ENCODE measurements around the gene CCDC192. TPM values are rescaled to one million over a fixed set of nuclear protein-coding genes. Genes with fewer than 3 reads are reported as not detected.

The CCDC192 gene
- total RNA-seq, 4 donors from 2014 or later: not detected

DNA sequence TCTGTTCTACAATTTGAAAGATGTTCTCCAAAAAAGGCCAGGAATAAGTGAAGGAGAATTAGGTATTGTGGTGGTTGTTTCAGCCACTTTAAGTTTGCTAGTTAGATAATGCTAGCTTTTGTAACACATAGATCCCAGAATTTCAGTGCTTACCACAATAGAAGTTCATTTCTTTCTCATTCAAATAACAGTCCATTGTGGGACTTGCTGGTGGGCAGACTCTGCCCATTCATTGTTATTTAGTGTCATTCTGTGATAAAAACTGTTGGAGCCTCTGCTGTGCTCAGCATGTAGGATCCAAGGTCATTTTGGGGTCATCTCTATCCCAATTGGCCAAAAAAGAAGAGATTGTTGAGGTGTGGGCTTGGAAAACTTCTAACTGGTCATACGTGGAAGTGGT, 106.8 kb downstream of the CCDC192 start:
- Histone ChIP-seq H3K4me3 (no peak overlapping the region), H3K27ac (no peak overlapping the region), H3K27me3 (no peaks in the 10 kb centered on the region), H3K9me3 (no peaks in the 10 kb centered on the region), H3K4me1 (peaks cover 0 to 8% (median 4%) of the 10 kb centered on the region in 4 donors), H3K36me3 (no peaks in the 10 kb centered on the region)
- WGBS, 2 donors (ENCODE audit: low coverage in 1 of 2): 75 to 78% methylated on average over 1 of the region's 1 CpG
- no peak for TF ChIP-seq POLR2A (IDR thresholded peaks at IDR 0.05)
- no peak for TF ChIP-seq POLR2AphosphoS5 (IDR thresholded peaks at IDR 0.05)
- TF ChIP-seq, protein P1, sequence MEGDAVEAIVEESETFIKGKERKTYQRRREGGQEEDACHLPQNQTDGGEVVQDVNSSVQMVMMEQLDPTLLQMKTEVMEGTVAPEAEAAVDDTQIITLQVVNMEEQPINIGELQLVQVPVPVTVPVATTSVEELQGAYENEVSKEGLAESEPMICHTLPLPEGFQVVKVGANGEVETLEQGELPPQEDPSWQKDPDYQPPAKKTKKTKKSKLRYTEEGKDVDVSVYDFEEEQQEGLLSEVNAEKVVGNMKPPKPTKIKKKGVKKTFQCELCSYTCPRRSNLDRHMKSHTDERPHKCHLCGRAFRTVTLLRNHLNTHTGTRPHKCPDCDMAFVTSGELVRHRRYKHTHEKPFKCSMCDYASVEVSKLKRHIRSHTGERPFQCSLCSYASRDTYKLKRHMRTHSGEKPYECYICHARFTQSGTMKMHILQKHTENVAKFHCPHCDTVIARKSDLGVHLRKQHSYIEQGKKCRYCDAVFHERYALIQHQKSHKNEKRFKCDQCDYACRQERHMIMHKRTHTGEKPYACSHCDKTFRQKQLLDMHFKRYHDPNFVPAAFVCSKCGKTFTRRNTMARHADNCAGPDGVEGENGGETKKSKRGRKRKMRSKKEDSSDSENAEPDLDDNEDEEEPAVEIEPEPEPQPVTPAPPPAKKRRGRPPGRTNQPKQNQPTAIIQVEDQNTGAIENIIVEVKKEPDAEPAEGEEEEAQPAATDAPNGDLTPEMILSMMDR (IDR thresholded peaks at IDR 0.05): no peak
- TF ChIP-seq EP300 (IDR thresholded peaks at IDR 0.05; ENCODE audit: low read depth): no peak
- in situ Hi-C loops (cut with MboI; ENCODE audit: low pct_ligation_motif_present in 1 of 4, low pct_unique_long_range_greater_than_20kb in 1 of 4, low sequenced_read_pairs in 3 of 4) (no loop called here), intact Hi-C loops (cut with DNase I; ENCODE audit: low total_unique reads) (no loop called here)
- DNase-seq: no peak

DNA sequence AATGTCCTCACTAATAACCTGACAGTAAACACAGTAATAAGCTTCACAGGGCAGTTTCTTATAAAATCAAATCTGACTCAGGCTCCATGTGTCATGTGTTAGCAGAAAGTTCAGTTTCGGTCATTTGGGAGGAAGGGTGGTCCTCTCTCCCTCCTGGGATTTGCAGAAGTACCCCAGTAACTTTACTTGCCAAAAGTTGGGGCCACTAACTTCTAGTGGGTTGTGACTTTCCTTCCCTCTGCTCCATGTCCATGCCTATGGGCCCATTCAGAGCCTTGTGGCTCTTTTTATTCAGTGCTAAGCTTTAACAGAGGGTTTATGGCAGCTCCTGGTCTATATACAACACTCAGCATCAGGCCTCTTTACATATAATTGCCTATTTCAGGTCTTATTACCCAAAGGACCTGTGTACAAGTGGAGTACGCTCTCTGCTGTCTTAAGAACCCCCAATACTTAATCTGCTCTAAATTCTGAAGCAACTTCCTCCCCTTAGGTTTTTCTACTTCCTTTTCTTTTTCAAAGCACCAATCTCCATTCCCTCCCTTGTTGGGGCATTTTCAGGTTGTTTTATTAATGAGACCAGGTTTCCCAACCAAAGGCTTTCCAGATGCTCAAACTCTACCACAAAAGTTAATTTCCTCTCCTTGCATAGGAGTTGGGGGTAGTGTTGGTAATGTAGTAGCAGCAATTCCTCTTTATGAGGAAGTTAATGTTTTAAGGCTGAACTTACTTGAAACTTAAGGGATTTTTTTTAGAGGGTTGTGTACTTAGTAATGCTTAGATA, 107.7 kb downstream of the CCDC192 start:
- no peak for DNase-seq
- peaks cover 0 to 13% (median 4%) of the 10 kb centered on the region in 4 donors for H3K4me1 ChIP-seq
- no peaks in the 10 kb centered on the region for H3K9me3 ChIP-seq
- intact Hi-C loops (cut with DNase I; ENCODE audit: low total_unique reads) (no loop called here), in situ Hi-C loops (cut with MboI; ENCODE audit: low pct_ligation_motif_present in 1 of 4, low pct_unique_long_range_greater_than_20kb in 1 of 4, low sequenced_read_pairs in 3 of 4) (no loop called here)
- H3K4me3 ChIP-seq: no peak overlapping the region
- no peak overlapping the region for H3K27ac ChIP-seq
- no peaks in the 10 kb centered on the region for H3K27me3 ChIP-seq
- TF ChIP-seq, protein P1 (IDR thresholded peaks at IDR 0.05): no peak
- no peak for TF ChIP-seq POLR2AphosphoS5 (IDR thresholded peaks at IDR 0.05)
- no peak for TF ChIP-seq POLR2A (IDR thresholded peaks at IDR 0.05)
- no peak for TF ChIP-seq EP300 (IDR thresholded peaks at IDR 0.05; ENCODE audit: low read depth)
- no peaks in the 10 kb centered on the region for H3K36me3 ChIP-seq
- WGBS, 2 donors (ENCODE audit: low coverage in 1 of 2): 83 to 89% methylated on average over 1 to 2 of the region's 2 CpGs

DNA sequence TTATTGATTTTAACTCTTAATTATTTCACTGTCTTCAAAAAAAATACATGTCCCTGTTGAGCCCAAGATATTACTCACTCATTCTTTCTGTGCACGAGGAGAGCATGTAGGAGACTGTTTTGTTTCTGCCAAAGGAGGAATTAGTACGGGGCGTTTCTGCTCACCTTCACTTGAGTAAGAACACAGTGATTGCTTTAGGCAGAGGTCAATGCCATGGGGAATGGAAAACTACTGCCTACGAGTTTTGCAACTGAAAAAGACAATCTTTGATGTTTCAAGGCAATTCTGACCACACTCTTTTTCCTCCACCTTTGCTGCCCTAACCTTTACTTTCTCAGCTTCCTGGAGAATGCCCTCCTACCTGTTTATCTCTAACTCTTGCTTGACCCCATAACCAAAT, 109.4 kb downstream of the CCDC192 start:
- H3K4me1 ChIP-seq: peaks cover 0 to 13% (median 4%) of the 10 kb centered on the region in 4 donors
- H3K36me3 ChIP-seq: no peaks in the 10 kb centered on the region
- intact Hi-C loops (cut with DNase I; ENCODE audit: low total_unique reads) (no loop called here), in situ Hi-C loops (cut with MboI; ENCODE audit: low pct_ligation_motif_present in 1 of 4, low pct_unique_long_range_greater_than_20kb in 1 of 4, low sequenced_read_pairs in 3 of 4) (no loop called here)
- 72 to 75% methylated on average over 4 of the region's 4 CpGs for whole genome bisulfite sequencing, 2 donors (ENCODE audit: low coverage in 1 of 2)
- no peaks in the 10 kb centered on the region for H3K27me3 ChIP-seq
- DNase-seq: no peak
- H3K4me3 ChIP-seq: no peak overlapping the region
- TF ChIP-seq EP300 (IDR thresholded peaks at IDR 0.05; ENCODE audit: low read depth) (no peak), POLR2AphosphoS5 (IDR thresholded peaks at IDR 0.05) (no peak), POLR2A (IDR thresholded peaks at IDR 0.05) (no peak)
- TF ChIP-seq, protein P1 (IDR thresholded peaks at IDR 0.05): no peak
- H3K27ac ChIP-seq: no peak overlapping the region
- H3K9me3 ChIP-seq: no peaks in the 10 kb centered on the region

DNA sequence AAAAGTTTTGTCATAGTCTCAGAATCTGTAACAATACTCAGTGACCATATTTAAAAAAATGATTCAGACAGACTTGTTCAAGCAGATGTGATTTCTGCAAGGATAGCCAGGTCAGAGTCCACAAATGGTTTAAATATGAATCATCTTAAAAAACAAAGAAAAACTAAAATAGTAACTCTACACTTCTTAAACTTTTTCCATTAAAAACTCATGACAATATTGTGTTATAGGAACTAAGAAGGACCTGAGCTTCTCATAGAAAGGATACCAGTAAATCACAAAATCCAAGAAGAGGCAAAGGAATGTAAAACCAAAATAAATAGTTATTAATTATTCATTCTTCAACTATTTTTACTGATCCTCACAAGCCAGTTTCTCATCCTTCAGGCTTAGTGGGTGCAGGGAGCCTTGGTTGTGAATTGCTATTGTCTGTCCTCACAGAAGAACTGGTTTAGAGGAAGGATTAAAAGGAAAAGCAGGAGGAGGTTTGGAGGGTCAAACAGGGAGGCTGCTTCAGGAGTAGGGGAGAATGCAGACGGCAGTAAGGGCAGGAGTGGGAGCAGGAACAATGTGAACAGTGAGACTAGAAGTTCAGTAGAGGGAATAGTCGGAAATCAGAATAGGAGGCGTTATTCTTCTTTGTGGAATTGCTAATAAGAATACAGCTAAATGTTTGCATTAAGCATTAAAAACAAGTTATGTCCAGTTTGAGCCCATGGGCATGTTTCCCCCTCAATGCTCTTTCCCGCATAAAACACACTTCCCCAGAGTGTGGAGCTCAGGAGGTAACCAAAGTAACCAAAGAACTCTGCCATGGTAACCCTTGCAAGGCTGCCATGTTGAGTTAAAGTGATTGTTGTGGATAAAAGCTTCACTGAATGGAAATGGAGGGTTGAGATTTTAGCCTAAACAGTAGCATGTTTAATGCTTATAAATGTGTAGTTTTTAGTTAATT, 110.7 kb downstream of the CCDC192 start:
- Histone ChIP-seq H3K4me1 (peaks cover 0 to 13% (median 4%) of the 10 kb centered on the region in 4 donors), H3K36me3 (no peaks in the 10 kb centered on the region), H3K27me3 (no peaks in the 10 kb centered on the region), H3K9me3 (no peaks in the 10 kb centered on the region), H3K4me3 (no peak overlapping the region), H3K27ac (peak overlapping the region; percentile 16 to 58 (median 50))
- in situ Hi-C loops (cut with MboI; ENCODE audit: low pct_ligation_motif_present in 1 of 4, low pct_unique_long_range_greater_than_20kb in 1 of 4, low sequenced_read_pairs in 3 of 4): no loop called here
- intact Hi-C loops (cut with DNase I; ENCODE audit: low total_unique reads): no loop called here
- 59 to 68% methylated on average over 4 of the region's 4 CpGs for WGBS, 2 donors (ENCODE audit: low coverage in 1 of 2)
- TF ChIP-seq POLR2AphosphoS5 (IDR thresholded peaks at IDR 0.05) (no peak), POLR2A (IDR thresholded peaks at IDR 0.05) (no peak), EP300 (IDR thresholded peaks at IDR 0.05; ENCODE audit: low read depth) (no peak)
- TF ChIP-seq, protein P1 (IDR thresholded peaks at IDR 0.05): no peak
- no peak for DNase-seq

Measured in transverse colon (tissue), 4 donors.